IPS-20b (cell line): ENCODE measurements around the gene NUP205.

Source experiments
- H3K27ac ChIP-seq: one replicate; pipeline ENCODE4 v1.5.1; 2013; ENCODE audit warnings: low read length
- H3K27me3 ChIP-seq: 2 replicates; pipeline ENCODE4 v1.6.1; 2013; ENCODE audit warnings: mild to moderate bottlenecking, low read length, inconsistent platforms; ENCODE audit not compliant: insufficient read depth
- H3K36me3 ChIP-seq: 2 replicates; pipeline ENCODE4 v1.6.1; 2013; ENCODE audit warnings: low read depth, mild to moderate bottlenecking, inconsistent platforms, low read length, moderate library complexity; ENCODE audit not compliant: insufficient read depth
- H3K4me1 ChIP-seq: 2 replicates; pipeline ENCODE4 v1.6.1; 2013; ENCODE audit warnings: mild to moderate bottlenecking, control low read depth, inconsistent platforms, low read length, moderate library complexity; ENCODE audit not compliant: insufficient read depth
- H3K4me3 ChIP-seq: 2 replicates; pipeline ENCODE4 v1.5.1; 2013; ENCODE audit warnings: mild to moderate bottlenecking, low read length, inconsistent platforms
- H3K9ac ChIP-seq: 2 replicates; pipeline ENCODE4 v1.6.1; 2013; ENCODE audit warnings: low read depth, mild to moderate bottlenecking, inconsistent platforms, low read length, moderate library complexity
- H3K9me3 ChIP-seq: 2 replicates; pipeline ENCODE4 v1.6.1; 2013; ENCODE audit warnings: mild to moderate bottlenecking, low read depth, low read length, inconsistent platforms; ENCODE audit not compliant: insufficient read depth

Gene NUP205, protein sequence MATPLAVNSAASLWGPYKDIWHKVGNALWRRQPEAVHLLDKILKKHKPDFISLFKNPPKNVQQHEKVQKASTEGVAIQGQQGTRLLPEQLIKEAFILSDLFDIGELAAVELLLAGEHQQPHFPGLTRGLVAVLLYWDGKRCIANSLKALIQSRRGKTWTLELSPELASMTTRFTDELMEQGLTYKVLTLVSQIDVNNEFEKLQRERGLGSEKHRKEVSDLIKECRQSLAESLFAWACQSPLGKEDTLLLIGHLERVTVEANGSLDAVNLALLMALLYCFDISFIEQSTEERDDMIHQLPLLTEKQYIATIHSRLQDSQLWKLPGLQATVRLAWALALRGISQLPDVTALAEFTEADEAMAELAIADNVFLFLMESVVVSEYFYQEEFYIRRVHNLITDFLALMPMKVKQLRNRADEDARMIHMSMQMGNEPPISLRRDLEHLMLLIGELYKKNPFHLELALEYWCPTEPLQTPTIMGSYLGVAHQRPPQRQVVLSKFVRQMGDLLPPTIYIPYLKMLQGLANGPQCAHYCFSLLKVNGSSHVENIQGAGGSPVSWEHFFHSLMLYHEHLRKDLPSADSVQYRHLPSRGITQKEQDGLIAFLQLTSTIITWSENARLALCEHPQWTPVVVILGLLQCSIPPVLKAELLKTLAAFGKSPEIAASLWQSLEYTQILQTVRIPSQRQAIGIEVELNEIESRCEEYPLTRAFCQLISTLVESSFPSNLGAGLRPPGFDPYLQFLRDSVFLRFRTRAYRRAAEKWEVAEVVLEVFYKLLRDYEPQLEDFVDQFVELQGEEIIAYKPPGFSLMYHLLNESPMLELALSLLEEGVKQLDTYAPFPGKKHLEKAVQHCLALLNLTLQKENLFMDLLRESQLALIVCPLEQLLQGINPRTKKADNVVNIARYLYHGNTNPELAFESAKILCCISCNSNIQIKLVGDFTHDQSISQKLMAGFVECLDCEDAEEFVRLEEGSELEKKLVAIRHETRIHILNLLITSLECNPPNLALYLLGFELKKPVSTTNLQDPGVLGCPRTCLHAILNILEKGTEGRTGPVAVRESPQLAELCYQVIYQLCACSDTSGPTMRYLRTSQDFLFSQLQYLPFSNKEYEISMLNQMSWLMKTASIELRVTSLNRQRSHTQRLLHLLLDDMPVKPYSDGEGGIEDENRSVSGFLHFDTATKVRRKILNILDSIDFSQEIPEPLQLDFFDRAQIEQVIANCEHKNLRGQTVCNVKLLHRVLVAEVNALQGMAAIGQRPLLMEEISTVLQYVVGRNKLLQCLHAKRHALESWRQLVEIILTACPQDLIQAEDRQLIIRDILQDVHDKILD (N-terminal part only)

DNA sequence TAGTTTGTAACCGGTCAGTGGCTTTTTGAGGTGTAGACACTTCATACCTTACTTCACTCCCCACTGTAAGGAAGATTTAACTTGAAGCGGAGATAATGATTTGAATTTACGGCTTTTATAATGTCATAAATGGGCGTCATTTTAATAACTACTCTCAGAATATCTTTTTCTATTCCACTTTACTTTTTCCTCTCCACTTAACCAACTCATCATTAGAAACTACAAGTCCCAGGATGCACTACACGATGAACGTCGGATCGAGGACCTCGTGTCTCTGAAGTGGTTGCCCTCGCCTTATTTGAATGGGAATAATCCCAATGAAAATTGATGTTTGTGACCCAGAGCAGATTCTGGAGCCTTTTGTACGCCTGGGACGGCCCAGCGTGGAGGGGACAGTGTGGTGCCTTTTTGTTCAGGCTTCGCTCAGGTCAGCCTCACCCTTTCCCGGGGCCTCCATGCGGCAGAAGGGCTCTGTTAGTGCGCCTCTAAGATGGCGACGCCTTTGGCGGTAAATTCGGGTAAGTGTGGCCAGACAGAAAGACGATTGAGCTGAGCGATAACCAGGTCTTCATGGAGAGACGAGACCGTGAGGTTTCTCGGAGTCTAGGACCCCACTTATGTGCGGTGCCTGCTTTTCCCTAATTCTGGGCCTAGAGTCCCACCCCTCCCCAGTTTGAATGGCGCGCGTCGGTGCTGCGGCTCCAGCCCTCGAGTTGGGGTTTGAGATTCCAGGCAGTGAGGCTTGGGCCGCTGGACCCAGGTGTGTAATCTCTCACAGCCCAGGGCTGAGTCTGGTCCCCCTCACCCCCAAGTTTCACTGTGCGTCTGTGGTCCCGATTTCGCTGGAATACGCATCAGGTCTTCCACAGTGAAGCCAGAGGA, at the start of gene NUP205:
Gene NUP205, plus strand, starts transcription at position 463 of the 882 bp plus-strand sequence. Its CDS starts 28 bp downstream, at position 491.
- Histone ChIP-seq H3K36me3 (peaks cover 4% of the 10 kb centered on the region; the same call in 1 of the 2 replicates), H3K9me3 (no peaks in the 10 kb centered on the region), H3K27ac (peak within 1 kb of the TSS; percentile 74), H3K4me3 (peak within 1 kb of the TSS; percentile 93), H3K9ac (peak within 1 kb of the TSS; percentile 99), H3K4me1 (peaks cover 19% of the 10 kb centered on the region), H3K27me3 (no peaks in the 10 kb centered on the region)

DNA sequence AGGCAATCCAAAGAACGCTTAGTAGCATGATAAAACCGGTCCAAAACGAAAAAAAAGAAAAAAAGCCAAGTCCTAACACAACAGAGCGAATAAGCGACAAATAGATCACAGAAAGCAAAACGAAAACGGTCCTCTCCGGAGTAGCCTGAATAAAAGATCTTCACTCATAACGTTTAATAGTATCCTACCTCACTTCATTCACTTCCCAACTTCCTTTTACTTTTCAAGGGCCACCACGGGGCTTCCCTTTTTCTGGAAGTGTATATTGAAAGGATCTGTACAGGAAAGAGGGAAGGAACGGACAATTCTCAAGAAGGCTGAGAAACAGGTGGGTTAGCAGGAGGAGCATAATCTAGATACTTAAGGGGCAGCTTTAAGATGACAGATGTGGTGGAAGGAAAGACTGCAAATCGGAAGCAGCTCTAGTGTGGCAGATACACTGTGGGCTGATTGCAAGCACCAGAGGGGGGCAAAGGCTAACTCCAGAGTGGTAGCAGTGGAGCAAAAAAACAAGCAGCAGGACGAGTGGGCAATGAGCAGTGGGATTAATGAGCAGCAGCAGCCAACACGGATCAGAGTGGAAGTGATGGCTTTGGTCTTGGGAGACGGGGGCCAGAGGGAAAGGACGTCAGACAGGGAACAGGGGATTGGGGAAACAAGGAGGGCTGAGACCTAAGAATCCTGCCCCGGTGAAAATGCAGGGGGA, 48.7 kb upstream of the NUP205 start:
- Histone ChIP-seq H3K9ac (peak overlapping the region; percentile 98), H3K27ac (peak overlapping the region; percentile 76), H3K9me3 (no peaks in the 10 kb centered on the region), H3K27me3 (peaks cover 8% of the 10 kb centered on the region; the same call in 1 of the 2 replicates), H3K4me3 (peak overlapping the region; percentile 96), H3K36me3 (no peaks in the 10 kb centered on the region), H3K4me1 (peaks cover 10% of the 10 kb centered on the region; the same call in 1 of the 2 replicates)

- Histone ChIP-seq H3K27ac (peak overlapping the region; percentile 76), H3K27me3 (peaks cover 8% of the 10 kb centered on the region; the same call in 1 of the 2 replicates), H3K9ac (peak overlapping the region; percentile 98), H3K4me1 (peaks cover 10% of the 10 kb centered on the region; the same call in 1 of the 2 replicates), H3K36me3 (no peaks in the 10 kb centered on the region), H3K4me3 (peak overlapping the region; percentile 96), H3K9me3 (no peaks in the 10 kb centered on the region)
Observed at GRCh38 chr7:135509589-135509838, 48.2 kb upstream of the NUP205 start.

DNA sequence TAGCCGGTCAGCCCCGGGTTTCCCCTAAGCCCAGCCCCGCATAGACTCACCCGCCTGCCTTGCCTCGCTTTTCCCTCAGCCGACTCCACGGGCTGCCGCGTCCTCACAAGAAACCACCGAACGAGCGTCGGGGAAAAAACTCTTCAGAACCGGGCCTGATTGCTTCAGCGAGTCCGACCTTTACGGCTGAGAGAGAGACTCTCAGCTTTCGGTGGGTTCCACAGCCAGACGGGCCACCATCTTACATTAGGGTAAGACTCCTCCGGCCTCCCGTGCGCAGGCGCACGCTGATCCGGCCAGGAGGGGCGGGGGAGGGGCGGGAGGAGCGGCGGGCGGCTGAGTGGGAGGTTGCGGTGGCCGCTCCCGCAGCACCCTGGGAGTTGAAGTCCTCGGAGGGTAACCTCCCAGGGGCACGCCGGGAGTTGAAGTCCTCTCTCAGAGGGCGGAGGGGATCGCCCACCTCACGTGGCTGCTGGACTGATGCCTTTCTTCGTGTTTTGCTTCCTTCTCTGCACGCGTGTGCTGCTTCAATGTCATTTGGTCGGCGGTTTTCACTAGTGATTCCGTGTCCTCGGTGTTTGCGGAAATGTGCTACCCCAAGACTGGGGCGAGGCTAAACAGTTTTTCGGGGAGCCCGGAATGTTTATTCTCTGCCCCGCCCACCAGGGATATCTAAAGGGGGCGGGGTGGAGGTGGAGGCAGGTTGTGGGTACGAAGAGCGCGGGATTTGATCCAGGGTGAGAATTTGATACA, 47.7 kb upstream of the NUP205 start, which contains the start of gene CNOT4:
Gene CNOT4, minus strand, starts transcription at position 264 of the 753 bp plus-strand sequence. CDS start 71,771 bp downstream, outside the sequence.
- Histone ChIP-seq H3K27ac (peak within 1 kb of the TSS; percentile 76), H3K36me3 (no peaks in the 10 kb centered on the region), H3K4me3 (peak within 1 kb of the TSS; percentile 96), H3K4me1 (peaks cover 10% of the 10 kb centered on the region; the same call in 1 of the 2 replicates), H3K9ac (peak within 1 kb of the TSS; percentile 98), H3K9me3 (no peaks in the 10 kb centered on the region), H3K27me3 (peaks cover 8% of the 10 kb centered on the region; the same call in 1 of the 2 replicates)

DNA sequence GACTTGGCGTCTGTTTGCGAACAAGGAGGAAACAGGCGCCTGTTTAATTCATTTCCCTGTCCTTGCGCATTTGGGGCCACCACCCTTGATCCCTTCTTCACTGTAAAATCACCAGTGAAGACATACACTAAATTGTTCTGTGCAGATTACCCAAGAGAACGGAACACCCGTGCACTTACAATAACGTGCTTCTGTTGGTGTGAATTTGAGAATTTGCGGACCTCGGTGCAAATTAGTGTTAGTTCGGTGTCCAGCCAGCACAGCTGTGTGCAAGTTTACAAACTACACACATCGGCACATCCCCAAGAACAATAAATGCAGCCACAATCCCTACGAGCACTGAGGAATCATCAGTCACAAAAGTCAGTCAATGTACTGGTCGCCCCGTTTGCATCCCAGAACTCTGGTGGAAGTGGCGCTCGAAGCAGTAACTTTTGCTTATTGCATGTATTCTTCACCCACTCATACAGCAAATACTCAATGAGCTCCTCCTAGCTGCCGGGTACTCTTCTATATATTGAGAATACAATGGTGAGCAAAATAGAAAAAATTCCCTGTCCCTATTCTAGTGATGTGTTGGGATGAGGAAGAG, 47.0 kb upstream of the NUP205 start:
- Histone ChIP-seq H3K36me3 (no peaks in the 10 kb centered on the region), H3K4me1 (peaks cover 10% of the 10 kb centered on the region; the same call in 1 of the 2 replicates), H3K9me3 (no peaks in the 10 kb centered on the region), H3K27me3 (peaks cover 8% of the 10 kb centered on the region; the same call in 1 of the 2 replicates), H3K9ac (peak overlapping the region; percentile 72; the same call in 1 of the 2 replicates), H3K4me3 (peak overlapping the region; percentile 96), H3K27ac (no peak overlapping the region)

DNA sequence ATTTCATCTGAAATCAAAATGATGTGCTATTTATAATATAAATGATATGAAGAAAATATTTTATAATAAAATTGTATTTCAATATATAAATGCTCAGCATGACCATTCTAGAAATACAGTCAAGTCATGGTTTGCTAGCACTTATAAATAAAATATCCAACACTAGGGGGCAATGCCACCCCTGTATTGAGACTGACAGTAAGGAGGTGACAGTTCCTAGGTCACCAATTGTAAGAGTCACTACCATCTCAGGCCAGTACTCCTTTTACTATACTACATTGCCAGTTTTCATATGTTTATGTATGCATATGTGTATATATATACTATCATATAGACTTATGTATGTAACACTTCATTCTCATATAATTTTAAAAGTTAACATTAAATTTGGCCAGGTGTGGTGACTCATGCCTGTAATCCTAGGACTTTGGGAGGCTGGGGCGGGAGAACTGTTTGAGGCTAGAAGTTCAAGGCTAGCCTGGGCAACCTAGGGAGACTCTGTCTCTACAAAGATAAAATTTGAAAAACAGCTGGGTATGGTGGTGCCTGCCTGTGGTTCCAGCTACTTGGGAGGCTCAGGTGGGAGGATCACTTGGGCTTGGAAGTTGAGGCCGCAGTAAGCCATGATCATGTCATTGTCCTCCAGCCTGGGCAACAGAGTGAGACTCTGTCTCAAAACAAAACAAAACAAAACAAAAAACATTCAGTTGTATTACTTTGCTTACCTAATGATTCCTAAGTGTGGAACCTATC, 45.4 kb upstream of the NUP205 start:
- Histone ChIP-seq H3K27ac (no peak overlapping the region), H3K27me3 (peaks cover 8% of the 10 kb centered on the region; the same call in 1 of the 2 replicates), H3K4me3 (no peak overlapping the region), H3K4me1 (peaks cover 10% of the 10 kb centered on the region; the same call in 1 of the 2 replicates), H3K9ac (no peak overlapping the region), H3K36me3 (no peaks in the 10 kb centered on the region), H3K9me3 (no peaks in the 10 kb centered on the region)

DNA sequence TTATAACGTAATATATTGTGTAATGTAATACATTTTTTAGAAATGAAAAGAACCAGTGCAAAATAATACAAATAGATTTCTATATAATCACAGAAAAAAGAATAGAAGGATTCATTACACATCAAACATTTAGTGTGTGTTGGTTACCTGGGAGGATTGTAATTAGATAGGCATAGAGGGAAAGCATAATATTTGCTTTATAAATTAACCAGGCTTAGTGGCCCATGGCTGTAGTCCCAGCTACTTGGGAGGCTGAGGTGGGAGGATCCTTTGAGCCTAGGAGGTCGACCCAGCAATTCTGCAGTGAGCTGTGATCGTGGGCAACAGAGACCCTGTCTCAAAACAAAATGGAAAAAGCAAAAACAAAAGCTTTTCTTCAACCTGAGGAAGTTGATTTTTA, 42.9 kb upstream of the NUP205 start:
- H3K36me3 ChIP-seq: no peaks in the 10 kb centered on the region
- no peaks in the 10 kb centered on the region for H3K4me1 ChIP-seq
- H3K9me3 ChIP-seq: no peaks in the 10 kb centered on the region
- peaks cover 8% of the 10 kb centered on the region; the same call in 1 of the 2 replicates for H3K27me3 ChIP-seq
- H3K9ac ChIP-seq: no peak overlapping the region
- H3K4me3 ChIP-seq: no peak overlapping the region
- H3K27ac ChIP-seq: no peak overlapping the region

DNA sequence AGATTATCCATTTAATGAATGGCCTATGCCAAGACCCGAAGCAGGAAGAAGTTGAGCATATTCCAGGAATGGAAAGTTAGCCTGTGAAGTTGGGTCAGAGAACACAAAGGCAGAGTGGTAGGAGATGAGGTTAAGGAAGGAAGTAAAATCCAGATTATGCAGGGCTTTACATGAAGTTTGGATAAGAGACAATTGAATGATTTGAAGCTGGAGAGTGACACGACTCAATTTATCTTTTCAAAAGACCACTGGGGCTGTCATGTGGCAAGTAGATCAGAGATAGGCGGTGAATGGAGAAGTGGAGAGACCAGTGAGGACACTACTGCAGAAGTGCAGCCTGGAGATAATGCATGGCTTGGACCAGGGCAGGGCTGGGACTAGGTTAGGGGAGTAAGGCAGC, 40.7 kb upstream of the NUP205 start:
- no peaks in the 10 kb centered on the region for H3K9me3 ChIP-seq
- H3K4me3 ChIP-seq: no peak overlapping the region
- H3K27ac ChIP-seq: no peak overlapping the region
- no peaks in the 10 kb centered on the region for H3K36me3 ChIP-seq
- H3K9ac ChIP-seq: no peak overlapping the region
- no peaks in the 10 kb centered on the region for H3K27me3 ChIP-seq
- no peaks in the 10 kb centered on the region for H3K4me1 ChIP-seq

DNA sequence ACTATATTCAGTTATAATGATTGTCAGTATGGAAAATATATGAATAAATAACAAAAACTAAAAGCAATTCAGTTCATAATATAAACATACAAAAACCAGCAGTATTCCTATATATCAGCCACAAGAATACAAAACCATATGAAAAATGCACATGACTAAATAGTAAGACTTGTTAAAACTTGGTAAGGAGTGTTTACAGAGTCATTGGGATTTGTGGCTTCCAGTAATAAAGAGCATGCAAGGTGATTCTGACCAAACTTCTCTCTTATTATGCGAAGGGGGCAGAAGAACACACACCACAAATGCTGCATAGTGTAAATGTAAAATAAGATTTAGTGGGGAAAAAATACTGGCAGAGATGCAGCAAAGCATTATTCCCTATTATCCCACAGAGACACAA, 39.0 kb upstream of the NUP205 start:
- Histone ChIP-seq H3K36me3 (no peaks in the 10 kb centered on the region), H3K27ac (no peak overlapping the region), H3K9me3 (no peaks in the 10 kb centered on the region), H3K27me3 (no peaks in the 10 kb centered on the region), H3K9ac (no peak overlapping the region), H3K4me1 (no peaks in the 10 kb centered on the region), H3K4me3 (no peak overlapping the region)
